NCI-H146 (cell line): ENCODE results near the gene INKA2.

Source experiments
- DNase-seq: peaks from one replicate; lab custom pipeline; 2025; lab: John Stamatoyannopoulos, UW

The INKA2 gene

GRCh38 chr1:111733183-111733991 lies 5.8 kb downstream of the INKA2 start:
- no peak for DNase-seq

- no peak for DNase-seq
Observed at GRCh38 chr1:111732718-111733117, 6.5 kb downstream of the INKA2 start.

GRCh38 chr1:111731956-111732355 lies 7.2 kb downstream of the INKA2 start:
- DNase-seq, result no peak

GRCh38 chr1:111730706-111731105 lies 8.5 kb downstream of the INKA2 start:
- no peak for DNase-seq

GRCh38 chr1:111729946-111730681 lies 9.1 kb downstream of the INKA2 start:
- no peak for DNase-seq

GRCh38 chr1:111729271-111729921 lies 9.8 kb downstream of the INKA2 start:
- DNase-seq, result no peak

GRCh38 chr1:111727056-111727455 lies 12.1 kb downstream of the INKA2 start:
- no peak for DNase-seq

GRCh38 chr1:111725192-111725591 lies 14.0 kb downstream of the INKA2 start:
- no peak for DNase-seq

- no peak for DNase-seq
Observed at GRCh38 chr1:111723871-111724270, 15.3 kb downstream of the INKA2 start.

GRCh38 chr1:111723091-111723806 lies 15.9 kb downstream of the INKA2 start:
- no peak for DNase-seq

- DNase-seq, result no peak
Observed at GRCh38 chr1:111720977-111721786, 18.0 kb downstream of the INKA2 start.

GRCh38 chr1:111720274-111720976 lies 18.8 kb downstream of the INKA2 start:
- no peak for DNase-seq

GRCh38 chr1:111719674-111720132 lies 19.5 kb downstream of the INKA2 start:
- no peak for DNase-seq

GRCh38 chr1:111719135-111719534 lies 20.1 kb downstream of the INKA2 start:
- no peak for DNase-seq

GRCh38 chr1:111717450-111717849 lies 21.7 kb downstream of the INKA2 start:
- DNase-seq, result no peak

GRCh38 chr1:111716333-111716732 lies 22.9 kb downstream of the INKA2 start:
- DNase-seq, result no peak

- DNase-seq, result no peak
Observed at GRCh38 chr1:111709986-111710385, 29.2 kb downstream of the INKA2 start.

GRCh38 chr1:111707906-111708305 lies 31.3 kb downstream of the INKA2 start:
- DNase-seq, result no peak

GRCh38 chr1:111706921-111707320 lies 32.3 kb downstream of the INKA2 start:
- DNase-seq, result no peak

GRCh38 chr1:111705841-111706240 lies 33.4 kb downstream of the INKA2 start:
- DNase-seq, result no peak

GRCh38 chr1:111704776-111705175 lies 34.4 kb downstream of the INKA2 start:
- no peak for DNase-seq
